Large intestine (tissue), 3 donors: ENCODE data around the gene ZNF862. TPM values are rescaled to one million over a fixed set of nuclear protein-coding genes. Genes with fewer than 3 reads are reported as not detected.

Source experiments
- DNase-seq, 2 donors: peaks; one replicate each; pipeline versions ENCODE4 v3.0.0 to v3.0.0-alpha.2; 2013
- H3K27ac ChIP-seq: one replicate; pipeline ENCODE4 v1.5.1; 2013; ENCODE audit warnings: low read length
- H3K27me3 ChIP-seq: 2 replicates; pipeline ENCODE4 v1.6.1; 2013; ENCODE audit warnings: low read length; ENCODE audit not compliant: control insufficient read depth, insufficient read depth
- H3K36me3 ChIP-seq: 2 replicates; pipeline ENCODE4 v1.6.1; 2013; ENCODE audit warnings: low read length; ENCODE audit not compliant: control insufficient read depth, insufficient read depth
- H3K4me1 ChIP-seq: one replicate; pipeline ENCODE4 v1.6.1; 2013; ENCODE audit warnings: low read length; ENCODE audit not compliant: control insufficient read depth, insufficient read depth
- H3K4me3 ChIP-seq: one replicate; pipeline ENCODE4 v1.5.1; 2013; ENCODE audit warnings: low read length
- H3K9me3 ChIP-seq: one replicate; pipeline ENCODE4 v1.6.1; 2013; ENCODE audit warnings: mild to moderate bottlenecking, low read depth, low read length, moderate library complexity; ENCODE audit not compliant: control insufficient read depth
- WGBS: methylation state at CpG from one replicate; pipeline ENCODE4 v1.1.5; 2013; ENCODE audit warnings: low lambda C conversion rate; ENCODE audit not compliant: insufficient coverage; 5-methylcytosine and 5-hydroxymethylcytosine counted together
- polyA plus RNA-seq: library from polyadenylated mRNA; unstranded; fragments of 120-200 nt; gene quantifications from one replicate; pipeline ENCODE4 v1.2.1, GENCODE V29; 2013

Gene ZNF862
- polyA plus RNA-seq, 1 donor: 13.9 TPM

DNA sequence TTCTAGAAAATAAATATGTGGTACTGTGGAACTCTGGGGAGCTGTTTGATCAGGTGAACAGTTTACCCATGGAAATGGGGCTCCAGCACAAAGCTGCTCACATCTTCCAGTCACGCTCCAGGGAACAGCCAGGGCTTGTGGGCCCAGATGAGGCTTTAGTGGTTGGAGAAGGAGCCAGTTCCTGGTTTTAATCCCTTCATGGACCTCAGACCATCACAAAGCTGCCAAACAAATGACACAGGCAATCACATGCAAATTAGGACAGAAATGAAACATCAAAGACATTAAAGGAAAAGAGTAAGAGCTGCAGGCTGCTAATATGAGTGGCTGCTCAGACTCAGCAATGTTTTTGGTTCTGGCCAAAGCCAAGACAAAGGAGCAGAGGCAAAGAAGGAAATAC lies 33.4 kb downstream of the ZNF862 start:
- WGBS: no CpG with 5 or more reads among the region's 1 CpG
- no peak overlapping the region for H3K27ac ChIP-seq
- H3K9me3 ChIP-seq: no peaks in the 10 kb centered on the region
- DNase-seq: no peak
- no peak overlapping the region for H3K4me3 ChIP-seq
- H3K4me1 ChIP-seq: peaks cover 13% of the 10 kb centered on the region
- H3K36me3 ChIP-seq: peaks cover 2% of the 10 kb centered on the region
- peaks cover 6% of the 10 kb centered on the region for H3K27me3 ChIP-seq

DNA sequence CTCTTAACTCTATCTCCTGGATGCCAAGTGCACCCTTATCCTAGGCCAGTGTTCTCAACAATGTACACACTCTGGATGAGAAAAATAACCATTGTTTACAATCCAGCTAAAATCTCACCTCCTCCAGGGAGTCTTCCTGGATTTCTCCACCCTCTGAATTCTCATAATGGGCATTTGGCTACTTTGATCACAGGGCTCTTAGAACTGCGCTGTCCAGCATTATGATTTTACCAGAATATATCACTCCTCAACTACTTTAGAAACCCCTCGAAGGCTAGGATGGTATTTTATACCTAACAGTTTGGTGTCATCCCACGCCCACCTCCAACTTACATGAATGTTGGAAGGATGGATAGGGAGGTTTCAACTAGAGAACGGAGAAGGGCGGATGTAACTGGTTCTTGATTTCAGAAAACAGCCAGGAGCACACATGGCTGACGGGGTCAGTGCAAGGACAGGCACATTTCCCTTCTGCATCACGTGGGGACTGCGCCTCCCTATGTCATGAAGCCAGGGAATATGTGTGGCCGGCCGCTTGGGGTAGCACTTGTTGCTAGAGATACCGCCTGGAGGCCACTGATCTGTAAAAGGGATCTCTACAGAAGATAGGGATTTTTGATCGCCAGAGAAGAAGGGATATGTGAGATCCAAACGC lies 34.4 kb downstream of the ZNF862 start:
- no CpG with 5 or more reads among the region's 13 CpGs for WGBS
- H3K27me3 ChIP-seq: peaks cover 6% of the 10 kb centered on the region
- H3K4me3 ChIP-seq: peak overlapping the region; percentile 61
- H3K36me3 ChIP-seq: peaks cover 2% of the 10 kb centered on the region
- no peaks in the 10 kb centered on the region for H3K9me3 ChIP-seq
- peak; percentile 81 to 83 for DNase-seq
- peaks cover 13% of the 10 kb centered on the region for H3K4me1 ChIP-seq
- H3K27ac ChIP-seq: peak overlapping the region; percentile 62

DNA sequence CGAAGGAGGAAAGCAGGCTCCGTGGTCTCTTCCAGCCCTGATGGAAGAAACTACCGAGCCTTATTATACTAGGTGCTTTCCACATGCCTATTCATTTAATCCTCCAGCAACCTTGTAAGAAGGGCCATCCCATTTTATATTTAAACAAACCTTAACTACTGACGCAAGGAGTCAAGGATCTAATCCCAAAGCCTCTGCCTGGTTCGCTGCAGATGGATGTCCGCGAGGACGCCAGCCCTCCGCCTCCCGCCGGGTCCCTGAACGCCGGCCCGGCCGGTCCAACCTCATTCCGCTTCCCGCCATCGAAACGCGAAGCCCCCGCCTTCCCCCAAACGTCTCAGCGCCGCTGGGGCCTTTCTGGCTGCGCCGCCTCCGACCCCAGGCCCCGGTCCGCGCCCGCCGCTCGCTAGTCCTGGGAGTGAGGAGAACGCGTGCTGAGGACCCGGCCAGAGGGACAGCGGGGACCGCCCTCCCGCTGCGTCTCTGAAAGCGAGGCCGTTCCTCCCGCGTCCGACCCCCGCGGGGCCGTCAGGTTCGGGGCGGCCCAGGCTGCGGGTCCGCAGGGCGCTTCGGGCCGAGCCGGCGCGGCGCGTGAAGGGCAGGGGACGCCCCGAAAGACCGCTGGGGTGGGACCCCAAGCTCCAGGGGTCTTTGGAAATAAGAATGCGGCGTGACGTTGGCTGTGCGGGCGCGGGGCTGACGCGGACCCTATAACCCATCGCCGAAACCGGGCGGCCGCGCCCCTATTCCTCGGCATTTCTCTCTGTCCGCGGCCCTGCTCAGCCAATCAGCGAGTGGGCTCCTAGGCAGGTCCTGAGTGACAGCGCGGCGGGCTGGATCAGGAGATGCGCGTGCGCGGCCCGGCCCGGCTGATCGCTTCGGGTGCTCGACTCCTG lies 35.1 kb downstream of the ZNF862 start, which contains the start of gene ATP6V0E2:
Gene ATP6V0E2 (plus strand): TSS at position 896 of the 896 bp plus-strand sequence. CDS start 97 bp downstream, outside the sequence.
- Histone ChIP-seq H3K9me3 (no peaks in the 10 kb centered on the region), H3K4me1 (peaks cover 13% of the 10 kb centered on the region), H3K27ac (peak within 1 kb of the TSS; percentile 62), H3K4me3 (peak within 1 kb of the TSS; percentile 61), H3K36me3 (peaks cover 2% of the 10 kb centered on the region), H3K27me3 (peaks cover 6% of the 10 kb centered on the region)
- DNase-seq: peak; percentile 89 to 93
- no CpG with 5 or more reads among the region's 93 CpGs for WGBS

DNA sequence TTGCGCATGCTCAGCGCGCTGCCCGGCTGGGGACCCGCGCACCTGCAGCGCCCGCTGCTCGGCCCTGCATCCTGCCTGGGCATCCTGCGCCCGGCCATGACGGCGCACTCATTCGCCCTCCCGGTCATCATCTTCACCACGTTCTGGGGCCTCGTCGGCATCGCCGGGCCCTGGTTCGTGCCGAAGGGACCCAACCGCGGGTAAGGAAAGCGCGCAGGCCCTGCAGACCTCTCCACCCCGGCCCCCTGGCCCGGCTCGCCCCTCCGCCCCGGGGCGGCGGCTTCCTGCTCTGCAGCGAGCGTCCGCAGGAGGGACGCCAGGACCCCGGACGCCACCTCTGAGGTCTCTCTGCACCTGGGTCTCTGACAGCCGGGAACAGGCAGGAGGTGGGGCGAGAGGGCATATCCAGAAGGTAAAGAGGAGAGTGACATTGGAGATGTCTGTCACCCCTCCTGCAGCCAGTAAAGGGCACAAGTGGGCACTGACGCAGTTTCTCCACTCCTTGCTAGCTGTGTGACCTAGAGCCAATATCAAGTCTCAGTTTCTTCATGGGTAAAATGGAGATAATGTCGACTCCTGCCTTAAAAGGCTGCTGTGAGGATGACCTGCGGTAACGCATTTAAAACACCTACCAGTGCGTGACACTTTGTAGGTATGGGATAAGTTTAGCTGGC lies 35.9 kb downstream of the ZNF862 start:
- Histone ChIP-seq H3K4me3 (peak overlapping the region; percentile 61), H3K27me3 (peaks cover 6% of the 10 kb centered on the region), H3K9me3 (no peaks in the 10 kb centered on the region), H3K4me1 (peaks cover 13% of the 10 kb centered on the region), H3K36me3 (no peaks in the 10 kb centered on the region), H3K27ac (no peak overlapping the region)
- WGBS: no CpG with 5 or more reads among the region's 46 CpGs
- DNase-seq: no peak

DNA sequence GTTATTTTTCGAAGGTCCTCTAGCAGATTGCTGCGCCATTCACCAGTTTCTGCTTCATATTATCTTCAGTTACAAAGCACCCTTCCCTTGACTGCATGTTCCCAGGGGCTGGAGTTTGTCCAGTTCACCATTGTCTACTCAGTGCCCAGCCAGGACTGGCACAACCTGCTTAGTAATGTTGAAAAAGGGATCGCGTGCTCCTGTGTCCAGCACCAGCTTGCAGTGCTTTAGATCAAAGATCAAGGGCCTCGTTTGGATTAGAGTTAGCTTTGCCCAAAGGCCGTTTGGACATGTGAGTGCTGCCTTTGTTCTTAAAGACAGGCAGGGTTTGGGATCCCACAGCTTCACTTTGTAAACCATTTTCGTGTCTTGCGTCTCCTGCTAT lies 36.5 kb downstream of the ZNF862 start:
- Histone ChIP-seq H3K36me3 (no peaks in the 10 kb centered on the region), H3K4me3 (peak overlapping the region; percentile 61), H3K9me3 (no peaks in the 10 kb centered on the region), H3K27ac (no peak overlapping the region), H3K4me1 (peaks cover 13% of the 10 kb centered on the region), H3K27me3 (peaks cover 6% of the 10 kb centered on the region)
- no peak for DNase-seq
- whole genome bisulfite sequencing: 87% methylated on average over 3 of the region's 8 CpGs

DNA sequence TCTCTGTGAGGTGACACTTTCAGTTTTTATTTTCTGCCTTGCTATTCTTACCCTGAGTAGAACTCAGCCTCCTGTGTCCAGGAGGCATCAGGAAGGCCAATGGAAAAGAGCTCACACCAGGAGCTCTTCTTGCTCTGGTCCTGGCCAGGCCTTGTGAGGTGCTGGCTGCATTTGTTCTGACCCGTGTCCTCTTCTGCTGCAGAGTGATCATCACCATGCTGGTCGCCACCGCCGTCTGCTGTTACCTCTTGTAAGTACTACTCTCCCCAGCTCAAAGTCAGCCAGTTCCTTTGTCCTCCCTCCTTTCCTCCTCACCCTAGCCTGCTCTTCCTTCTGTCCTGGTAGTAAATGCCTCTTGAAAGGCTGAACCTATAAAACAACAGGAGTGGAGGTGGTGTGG lies 37.2 kb downstream of the ZNF862 start:
- WGBS: no CpG with 5 or more reads among the region's 4 CpGs
- Histone ChIP-seq H3K27ac (no peak overlapping the region), H3K36me3 (no peaks in the 10 kb centered on the region), H3K4me3 (no peak overlapping the region), H3K9me3 (no peaks in the 10 kb centered on the region), H3K27me3 (peaks cover 6% of the 10 kb centered on the region), H3K4me1 (peaks cover 13% of the 10 kb centered on the region)
- no peak for DNase-seq

DNA sequence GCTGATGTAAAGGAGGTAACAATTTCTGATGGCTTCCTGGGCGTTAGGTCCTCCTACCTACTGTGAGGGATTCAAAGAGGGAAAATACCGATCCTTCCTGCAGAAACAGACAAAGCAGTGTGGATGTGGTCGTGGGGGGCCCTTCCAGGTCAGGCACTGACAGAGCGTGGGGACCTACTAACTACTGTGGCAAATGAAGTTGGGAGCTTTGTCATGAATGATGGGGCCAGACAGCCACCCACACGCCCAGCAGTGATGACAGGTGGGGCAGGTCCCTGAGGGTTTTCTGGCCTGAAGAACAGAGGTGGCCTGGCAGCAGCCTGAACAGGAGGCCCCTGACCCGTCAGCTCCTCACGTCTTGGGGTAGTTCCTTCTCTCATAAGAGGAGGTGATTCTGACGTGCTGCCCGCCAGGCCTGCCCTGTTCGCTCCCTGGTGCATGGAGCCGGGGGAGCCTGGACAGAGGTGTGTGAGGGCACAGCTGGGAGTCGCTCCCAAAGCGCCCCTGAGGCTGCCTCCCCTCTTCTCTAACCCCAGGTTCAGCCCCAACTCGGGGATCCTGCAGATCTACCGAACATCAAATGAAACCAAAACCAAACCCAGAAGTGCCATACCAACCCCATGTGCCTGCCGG lies 39.8 kb downstream of the ZNF862 start:
- Histone ChIP-seq H3K4me3 (no peak overlapping the region), H3K36me3 (no peaks in the 10 kb centered on the region), H3K27ac (no peak overlapping the region), H3K9me3 (no peaks in the 10 kb centered on the region), H3K4me1 (peaks cover 8% of the 10 kb centered on the region), H3K27me3 (peaks cover 6% of the 10 kb centered on the region)
- WGBS: no CpG with 5 or more reads among the region's 16 CpGs
- no peak for DNase-seq

DNA sequence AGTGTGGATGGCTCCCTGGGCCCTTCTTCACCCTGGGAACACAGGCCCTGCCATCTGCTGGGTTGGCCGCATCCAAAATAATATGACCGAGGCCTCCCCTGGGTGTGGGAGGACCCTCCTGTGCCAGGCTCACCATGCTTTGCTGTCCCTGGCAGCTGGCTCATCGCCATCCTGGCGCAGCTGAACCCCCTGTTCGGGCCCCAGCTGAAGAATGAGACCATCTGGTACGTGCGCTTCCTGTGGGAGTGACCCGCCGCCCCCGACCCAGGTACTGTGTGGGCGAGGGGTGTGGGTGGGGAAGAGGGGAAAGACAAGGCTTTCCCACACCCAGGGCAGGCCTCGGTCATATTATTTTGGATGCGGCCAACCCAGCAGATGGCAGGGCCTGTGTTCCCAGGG lies 40.3 kb downstream of the ZNF862 start:
- no peak overlapping the region for H3K4me3 ChIP-seq
- no peaks in the 10 kb centered on the region for H3K9me3 ChIP-seq
- no peak for DNase-seq
- WGBS: no CpG with 5 or more reads among the region's 13 CpGs
- no peaks in the 10 kb centered on the region for H3K36me3 ChIP-seq
- H3K4me1 ChIP-seq: peaks cover 5% of the 10 kb centered on the region
- peaks cover 6% of the 10 kb centered on the region for H3K27me3 ChIP-seq
- H3K27ac ChIP-seq: no peak overlapping the region

DNA sequence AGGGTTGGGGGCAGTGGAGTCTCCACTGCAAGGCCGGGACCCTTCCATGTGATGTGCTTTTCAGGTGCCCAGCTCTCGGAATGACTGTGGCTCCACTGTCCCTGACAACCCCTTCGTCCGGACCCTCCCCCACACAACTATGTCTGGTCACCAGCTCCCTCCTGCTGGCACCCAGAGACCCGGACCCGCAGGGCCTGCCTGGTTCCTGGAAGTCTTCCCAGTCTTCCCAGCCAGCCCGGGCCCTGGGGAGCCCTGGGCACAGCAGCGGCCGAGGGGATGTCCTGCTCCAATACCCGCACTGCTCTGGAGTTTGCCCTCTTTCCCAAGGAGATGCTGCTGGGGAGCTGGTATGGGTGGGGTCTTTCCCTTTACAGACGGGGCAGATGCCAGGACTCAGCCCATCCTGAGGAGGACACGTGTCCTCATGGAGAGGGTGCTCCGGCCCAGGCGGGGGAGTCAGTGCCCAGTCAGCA lies 41.1 kb downstream of the ZNF862 start:
- H3K9me3 ChIP-seq: no peaks in the 10 kb centered on the region
- H3K36me3 ChIP-seq: no peaks in the 10 kb centered on the region
- peaks cover 3% of the 10 kb centered on the region for H3K4me1 ChIP-seq
- peaks cover 6% of the 10 kb centered on the region for H3K27me3 ChIP-seq
- H3K4me3 ChIP-seq: no peak overlapping the region
- WGBS: no CpG with 5 or more reads among the region's 14 CpGs
- H3K27ac ChIP-seq: no peak overlapping the region
- peak in 1 of 2 donors; percentile 1 for DNase-seq
